D721Med (cell line): ENCODE measurements around the gene LAMB2.
A peak's percentile ranks its signal among the peaks of the same experiment; 100 is the strongest.

Experiments used
- DNase-seq: peaks from one replicate; pipeline ENCODE4 v3.0.0; 2011; ENCODE audit warnings: low spot score; ENCODE audit not compliant: insufficient read length
- FAIRE-seq: peaks from 2 replicates; lab custom pipeline; 2011; peaks lifted over from hg19 to GRCh38; lab: Jason Lieb, UNC
- CTCF ChIP-seq: IDR thresholded peaks from 2 replicates; pipeline ENCODE4 v1.5.1; 2012; ENCODE audit warnings: mild to moderate bottlenecking, control low read depth; ENCODE audit not compliant: insufficient read depth; ENCODE audit errors: missing control alignments

LAMB2 gene

GRCh38 chr3:49165771-49166751 is 33.2 kb upstream of the LAMB2 start, which contains the start of gene CCDC71:
TSS of gene CCDC71 (minus strand) at chr3:49166331. CDS start at chr3:49164208, 2,123 bp downstream.
- FAIRE-seq: no peak
- TF ChIP-seq CTCF: no peak
- DNase-seq: peak; percentile 96

GRCh38 chr3:49164983-49165720 is 32.3 kb upstream of the LAMB2 start:
- no peak for TF ChIP-seq CTCF
- DNase-seq (peak; percentile 92), FAIRE-seq (peak; percentile 71)

GRCh38 chr3:49163609-49164008 is 30.8 kb upstream of the LAMB2 start:
- DNase-seq (no peak), FAIRE-seq (no peak)
- no peak for TF ChIP-seq CTCF

GRCh38 chr3:49162751-49163419 is 30.0 kb upstream of the LAMB2 start:
- TF ChIP-seq CTCF: no peak

GRCh38 chr3:49161808-49162530 is 29.1 kb upstream of the LAMB2 start:
- no peak for FAIRE-seq
- DNase-seq: no peak
- no peak for TF ChIP-seq CTCF

More at GRCh38 chr3:49162751-49163419, 30.0 kb upstream of the LAMB2 start:
- no peak for FAIRE-seq
- no peak for DNase-seq

GRCh38 chr3:49161197-49161596 is 28.3 kb upstream of the LAMB2 start:
- no peak for TF ChIP-seq CTCF
- no peak for DNase-seq
- FAIRE-seq: no peak
